ENCODE results near the gene AKAP17A.
"Not testable (repeated sequence)": the region's sequence is repeated elsewhere in the genome, so short reads cannot be mapped to it uniquely, and the experiment has no call there.

The AKAP17A gene

DNA sequence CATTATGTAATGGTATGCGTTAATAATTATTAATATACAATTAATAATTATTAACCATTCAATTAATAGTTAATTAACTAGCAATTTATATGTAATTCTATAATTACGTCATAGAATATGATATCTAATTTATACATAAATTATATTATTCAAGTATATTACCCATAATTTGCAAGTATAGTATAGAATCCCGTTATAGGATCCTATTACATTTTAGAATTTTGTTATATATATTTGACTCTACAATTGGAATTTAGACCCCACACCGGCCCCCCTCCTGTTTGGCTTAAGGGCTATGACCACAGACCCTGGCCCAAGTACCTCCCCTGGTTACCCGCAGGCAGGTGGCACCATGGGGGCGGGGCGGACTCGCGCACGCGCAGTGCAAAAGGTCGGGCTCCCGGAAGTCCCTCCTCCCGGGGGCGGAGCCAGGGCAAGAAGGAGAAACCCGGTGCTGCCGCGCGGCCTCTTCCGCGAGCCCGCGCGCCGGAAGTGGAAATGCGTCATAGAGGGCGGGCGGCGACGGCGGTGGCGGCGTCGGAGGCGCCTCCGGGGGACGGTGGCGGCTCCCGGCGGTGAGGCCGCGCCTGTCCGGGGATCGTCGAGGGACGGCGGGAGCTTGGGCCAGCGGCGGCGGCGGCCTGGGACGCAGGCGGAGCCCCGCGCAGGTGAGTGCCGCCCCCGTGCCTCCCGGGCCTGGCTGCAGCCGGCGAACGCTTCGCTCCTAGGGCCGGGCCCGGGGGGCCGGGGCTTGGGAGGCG is at the start of gene AKAP17A:
AKAP17A (plus strand) TSS at position 503 of the 761 bp plus-strand sequence. CDS start 1,859 bp downstream, outside the sequence.
- DNase-seq (ENCODE audit: low spot score), result peak; percentile 99

DNA sequence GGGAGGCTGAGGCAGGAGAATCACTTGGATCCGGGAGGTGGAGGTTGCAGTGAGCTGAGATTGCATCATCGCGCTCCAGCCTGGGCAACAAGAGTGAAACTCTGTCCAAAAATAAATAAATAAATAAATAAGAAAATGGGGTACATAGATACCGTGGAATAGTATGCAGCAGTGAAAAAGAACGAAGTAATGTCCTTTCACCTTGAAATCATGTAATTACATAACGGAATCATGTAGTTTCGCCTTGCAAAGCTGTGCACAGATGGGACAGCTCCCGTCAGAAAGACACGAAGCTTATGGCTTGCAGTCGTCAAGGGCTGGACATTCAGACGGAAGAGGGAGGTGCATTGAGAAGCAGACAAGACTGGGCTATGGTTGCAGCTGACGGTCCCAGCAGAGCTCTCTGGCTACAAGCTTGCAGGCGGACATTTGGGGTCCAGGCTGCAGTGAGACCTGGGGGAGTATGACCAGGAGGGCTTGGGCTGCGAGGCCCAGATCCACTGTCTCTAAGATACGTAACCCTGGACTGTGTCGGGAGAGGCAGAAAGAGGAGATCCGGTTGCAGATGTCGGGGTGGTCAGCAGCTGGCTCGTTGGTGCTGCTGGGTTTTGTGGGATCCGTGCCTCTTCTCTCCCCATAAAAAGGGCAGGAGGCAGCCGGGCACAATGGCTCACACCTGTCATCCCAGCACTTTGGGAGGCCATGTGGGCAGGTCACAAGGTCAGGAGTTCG is 48.2 kb upstream of the AKAP17A start:
- no peak for DNase-seq (ENCODE audit: low spot score)

- DNase-seq (ENCODE audit: low spot score), result no peak
Measured at GRCh38 chrX:1545776-1546408, 45.5 kb upstream of the AKAP17A start.

GRCh38 chrX:1546691-1547251 is 44.6 kb upstream of the AKAP17A start:
- DNase-seq (ENCODE audit: low spot score), result no peak

DNA sequence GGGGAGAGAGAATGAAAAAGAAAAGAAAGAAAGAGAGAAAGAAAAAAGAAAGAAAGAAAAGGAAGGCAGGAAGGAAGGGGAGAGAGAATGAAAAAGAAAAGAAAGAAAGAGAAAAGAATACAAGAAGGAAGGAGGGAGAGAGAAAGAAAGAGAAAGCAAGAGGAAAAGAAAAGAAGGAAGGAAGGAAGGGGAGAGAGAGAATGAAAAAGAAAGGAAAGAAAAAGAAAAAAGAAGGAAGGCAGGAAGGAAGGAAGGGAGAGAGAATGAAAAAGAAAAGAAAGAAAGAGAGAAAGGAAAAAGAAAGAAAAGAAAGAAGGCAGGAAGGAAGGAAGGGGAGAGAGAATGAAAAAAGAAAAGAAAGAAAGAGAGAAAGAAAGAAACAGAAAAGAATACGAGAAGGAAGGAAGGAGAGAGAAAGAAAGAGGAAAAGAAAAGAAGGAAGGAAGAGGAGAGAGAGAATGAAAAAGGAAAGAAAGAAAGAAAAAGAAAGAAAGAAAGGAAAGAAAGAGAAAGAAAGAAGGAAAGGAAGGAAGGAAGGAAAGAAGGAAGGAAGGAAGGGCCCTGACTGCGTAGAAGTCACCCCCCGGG is 39.4 kb upstream of the AKAP17A start:
- no peak for DNase-seq (ENCODE audit: low spot score)

GRCh38 chrX:1554469-1555210 is 36.8 kb upstream of the AKAP17A start:
- DNase-seq (ENCODE audit: low spot score), result no peak

DNA sequence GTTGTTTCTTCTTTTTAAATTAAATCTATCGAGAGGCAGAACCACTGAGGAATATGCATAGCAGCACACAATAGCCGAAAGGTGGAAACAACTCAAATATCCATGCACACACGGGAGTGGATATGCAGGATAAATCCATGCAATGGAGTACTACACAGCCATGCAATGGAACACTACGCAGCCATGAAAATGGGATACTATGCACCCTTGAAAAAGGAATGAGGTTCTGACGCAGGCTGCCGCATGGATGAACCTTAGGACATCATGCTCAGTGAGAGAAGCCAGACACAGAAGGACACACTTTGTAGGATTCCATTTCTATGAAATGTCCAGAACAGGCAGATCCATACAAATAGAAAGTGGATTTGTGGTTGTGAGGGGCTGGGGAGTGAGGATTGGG is 36.0 kb upstream of the AKAP17A start:
- no peak for DNase-seq (ENCODE audit: low spot score)

- DNase-seq (ENCODE audit: low spot score), result not testable (repeated sequence)
Measured at GRCh38 chrX:1557442-1557841, 34.0 kb upstream of the AKAP17A start.

GRCh38 chrX:1558761-1559468 is 32.5 kb upstream of the AKAP17A start:
- no peak for DNase-seq (ENCODE audit: low spot score)

DNA sequence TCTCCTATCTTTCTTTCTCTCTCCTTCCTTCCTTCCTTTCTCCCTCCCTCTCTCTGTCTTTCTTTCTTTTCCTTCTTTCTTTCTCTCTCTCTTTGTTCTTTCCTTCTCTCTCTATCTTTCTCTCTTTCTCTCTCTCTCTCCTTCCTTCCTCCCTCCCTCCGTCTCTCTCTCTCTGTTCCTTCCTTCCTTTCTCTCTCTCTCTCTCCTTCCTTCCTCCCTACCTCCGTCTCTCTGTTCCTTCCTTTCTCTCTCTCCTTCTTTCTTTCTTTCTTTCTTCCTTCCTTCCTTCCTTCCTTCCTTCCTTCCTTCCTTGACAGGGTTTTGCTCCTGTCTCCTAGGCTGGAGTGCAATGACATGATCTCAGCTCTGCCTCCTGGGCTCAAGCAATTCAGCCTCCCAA is 30.2 kb upstream of the AKAP17A start:
- DNase-seq (ENCODE audit: low spot score), result no peak

GRCh38 chrX:1564077-1564476 is 27.3 kb upstream of the AKAP17A start:
- DNase-seq (ENCODE audit: low spot score), result not testable (repeated sequence)

GRCh38 chrX:1564750-1565683 is 26.4 kb upstream of the AKAP17A start:
- DNase-seq (ENCODE audit: low spot score), result no peak

GRCh38 chrX:1574181-1574580 is 17.2 kb upstream of the AKAP17A start:
- not testable (repeated sequence) for DNase-seq (ENCODE audit: low spot score)

DNA sequence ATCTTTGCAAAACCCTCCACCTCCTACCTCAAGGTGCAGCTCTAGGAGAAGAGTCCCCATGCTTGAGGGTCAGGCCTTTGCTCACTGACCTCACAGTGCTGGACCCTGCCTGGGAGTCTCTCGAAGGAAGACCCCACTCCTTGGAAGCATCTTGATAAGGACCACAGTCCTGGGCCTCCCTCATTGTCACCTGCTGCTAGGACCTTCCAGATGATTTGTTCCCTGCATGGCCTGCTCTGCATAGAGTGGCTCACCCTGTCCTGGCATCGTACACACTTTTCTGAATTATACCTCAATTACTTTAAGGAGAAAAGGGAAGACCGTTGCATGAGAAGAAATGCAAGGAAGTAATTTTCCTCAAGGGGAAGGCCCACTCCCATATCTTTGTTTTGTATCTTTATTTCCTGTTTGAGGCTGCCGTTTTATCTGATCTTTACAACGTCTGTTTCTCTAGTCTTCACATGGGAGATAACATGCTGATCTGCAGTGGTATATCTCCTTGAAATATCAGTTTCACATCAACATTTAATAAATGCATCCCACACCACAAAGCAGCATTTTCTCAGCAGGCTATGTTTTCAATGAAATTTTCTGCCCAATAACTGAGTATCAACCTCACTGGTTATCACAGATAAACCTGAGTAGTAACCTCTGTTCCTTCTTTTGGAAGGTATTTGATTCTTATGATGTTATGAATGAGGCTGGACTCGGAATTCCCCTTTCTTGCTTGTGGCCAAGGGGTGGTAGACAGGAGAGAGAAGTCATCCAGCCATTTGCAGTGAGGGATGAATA is 15.0 kb upstream of the AKAP17A start:
- DNase-seq (ENCODE audit: low spot score), result no peak

GRCh38 chrX:1577845-1578244 is 13.6 kb upstream of the AKAP17A start:
- DNase-seq (ENCODE audit: low spot score), result no peak

DNA sequence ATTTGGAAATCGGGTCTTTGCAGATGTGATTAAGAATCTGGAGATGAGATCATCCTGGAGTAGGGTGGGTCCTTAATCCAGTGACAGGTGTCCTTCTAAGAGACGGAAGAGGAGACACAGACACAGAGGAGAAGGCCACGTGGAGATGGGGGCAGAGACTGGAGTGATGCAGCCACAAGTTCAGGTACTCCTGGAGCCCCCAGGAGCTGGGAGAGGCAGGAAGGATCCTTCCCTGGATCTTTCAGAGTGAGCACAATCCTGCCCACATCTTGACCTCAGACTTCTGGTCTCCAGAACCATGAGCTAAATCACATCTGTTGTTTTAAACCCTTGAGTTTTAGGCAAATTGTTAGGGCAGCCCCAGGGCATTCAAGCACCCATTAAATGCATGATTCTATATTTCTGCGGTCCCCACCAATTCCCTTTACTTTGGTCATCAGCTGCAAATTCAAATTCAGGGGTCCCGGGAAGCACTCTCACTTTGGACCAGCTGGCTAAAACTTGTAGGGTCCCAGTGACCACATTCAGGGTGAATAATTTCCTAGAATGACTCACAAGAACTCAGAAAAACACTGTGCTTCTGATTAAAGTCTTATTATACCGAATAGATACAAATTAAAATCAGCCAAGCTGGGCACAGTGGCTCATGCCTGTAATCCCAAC is 12.8 kb upstream of the AKAP17A start:
- DNase-seq (ENCODE audit: low spot score), result no peak

- peak; percentile 61 for DNase-seq (ENCODE audit: low spot score)
Measured at GRCh38 chrX:1581132-1581531, 10.3 kb upstream of the AKAP17A start.

DNA sequence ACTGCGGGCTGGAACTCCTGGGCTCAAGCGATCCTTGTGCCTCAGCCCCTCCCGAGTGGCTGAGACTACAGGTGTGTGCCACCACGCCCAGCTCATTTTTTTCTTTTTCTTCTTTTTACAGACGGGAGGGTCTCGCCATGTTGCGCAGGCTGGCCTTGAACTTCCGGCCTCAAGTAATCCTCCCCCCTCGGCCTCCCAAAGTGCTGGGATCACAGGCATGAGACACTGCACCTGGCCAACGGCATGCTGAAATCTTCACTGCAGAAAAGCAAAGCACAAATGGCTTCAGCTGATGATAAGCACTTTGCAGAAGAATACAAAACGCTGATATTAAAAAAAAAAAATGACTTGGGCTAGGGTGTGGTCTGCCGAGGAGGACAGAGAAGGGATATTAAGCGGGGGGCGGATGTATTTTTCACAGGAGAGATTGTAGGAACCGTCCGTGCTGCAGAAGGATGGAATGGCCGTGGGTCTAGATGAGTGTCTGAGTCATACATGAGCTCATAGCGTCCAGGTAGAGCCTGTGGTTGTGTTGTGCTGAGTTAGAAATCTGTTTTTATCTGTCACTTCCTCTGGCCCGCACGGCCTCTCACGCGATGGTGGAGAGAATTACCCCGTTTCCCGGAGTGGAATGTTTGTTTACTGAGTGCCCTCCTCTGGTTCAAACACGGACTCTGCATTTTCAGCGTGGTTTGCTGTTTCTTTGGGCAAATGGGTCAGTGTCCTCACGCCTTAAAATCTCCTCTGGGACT is 8.5 kb upstream of the AKAP17A start:
- DNase-seq (ENCODE audit: low spot score), result no peak
